Activated naive CD8-positive, alpha-beta T cell treated with anti-CD3 and anti-CD28 coated beads, Interleukin-2, amount 50 U/mL, for 24 hours (primary cell): ENCODE measurements around the gene ZNF618.

ENCODE experiments used
- ATAC-seq: fragments of 150-1000 bp; cut with Tn5 transposase; one replicate; pipeline ENCODE4 v1.10.0; 2021
- DNase-seq: peaks from one replicate; pipeline ENCODE4 v3.0.0; 2021
- H3K27ac Mint-ChIP-seq: one replicate; pipeline ENCODE4 v1.8.0; 2021; ENCODE audit warnings: mild to moderate bottlenecking, mixed read lengths
- H3K27me3 Mint-ChIP-seq: one replicate; pipeline ENCODE4 v1.8.0; 2021; ENCODE audit warnings: mixed read lengths
- H3K36me3 Mint-ChIP-seq: one replicate; pipeline ENCODE4 v1.8.0; 2021; ENCODE audit warnings: low read depth, mixed read lengths
- H3K4me1 Mint-ChIP-seq: one replicate; pipeline ENCODE4 v1.8.0; 2021; ENCODE audit warnings: mixed read lengths
- H3K4me3 Mint-ChIP-seq: one replicate; pipeline ENCODE4 v1.8.0; 2021; ENCODE audit warnings: mild to moderate bottlenecking, moderate library complexity, mixed read lengths
- H3K9me3 Mint-ChIP-seq: one replicate; pipeline ENCODE4 v1.8.0; 2021; ENCODE audit warnings: mixed read lengths

The ZNF618 gene

GRCh38 chr9:114016629-114017423 is 140.7 kb downstream of the ZNF618 start:
- Mint-ChIP-seq H3K4me1 (no peaks in the 10 kb centered on the region), H3K27me3 (no peaks in the 10 kb centered on the region), H3K4me3 (no peak overlapping the region), H3K27ac (no peak overlapping the region), H3K36me3 (no peaks in the 10 kb centered on the region), H3K9me3 (peaks cover 12% of the 10 kb centered on the region)
- ATAC-seq (no peak), DNase-seq (no peak)

DNA sequence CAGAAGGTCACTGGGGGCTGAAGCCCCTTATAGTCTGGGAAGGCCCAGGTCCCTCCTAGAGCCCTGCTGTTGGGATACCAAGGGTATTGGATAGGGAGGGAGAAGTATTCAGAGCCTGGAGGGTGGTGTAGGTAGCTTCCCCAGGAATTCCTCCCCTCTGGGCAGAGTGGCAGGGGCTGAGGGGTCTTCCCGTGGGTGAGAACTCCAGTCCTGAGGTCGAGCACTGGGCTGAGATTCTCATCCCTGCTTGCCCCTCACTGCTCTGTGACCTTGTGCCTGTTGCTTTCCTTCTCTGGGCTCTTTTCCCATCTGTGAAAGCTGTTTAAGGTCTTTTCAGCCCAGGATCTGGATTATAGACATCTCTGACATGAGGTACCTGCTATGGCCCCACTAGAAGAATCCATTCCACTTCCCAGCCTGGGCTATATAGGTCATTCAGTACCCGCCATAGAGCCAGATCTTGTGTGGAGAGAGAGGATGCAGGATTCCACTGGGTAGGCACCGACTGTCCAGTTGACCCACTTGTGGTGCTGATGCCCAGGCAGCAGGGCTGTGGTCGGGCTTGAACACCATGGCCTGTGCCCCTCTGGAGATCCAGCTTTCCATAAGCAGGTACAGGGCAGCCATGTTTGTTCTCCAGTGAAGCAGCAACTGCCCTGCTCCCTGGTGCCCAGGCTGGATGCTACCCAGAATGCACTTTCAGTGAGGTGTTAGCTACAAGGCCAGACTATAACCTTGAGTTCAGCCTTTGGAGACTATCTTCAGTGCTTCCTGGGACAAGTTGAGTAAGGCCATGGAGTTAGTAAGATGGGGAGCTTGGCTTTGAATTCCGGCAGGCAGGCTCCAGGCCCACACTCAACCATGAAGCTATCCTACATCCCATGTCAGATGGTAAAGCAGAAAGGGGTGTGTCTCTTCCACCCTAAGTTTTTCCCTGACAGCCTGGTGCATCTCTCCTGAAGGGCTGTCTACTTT is 141.9 kb downstream of the ZNF618 start:
- DNase-seq, result no peak
- Mint-ChIP-seq H3K9me3 (peaks cover 15% of the 10 kb centered on the region), H3K4me3 (no peak overlapping the region), H3K27ac (no peak overlapping the region), H3K36me3 (no peaks in the 10 kb centered on the region), H3K4me1 (no peaks in the 10 kb centered on the region), H3K27me3 (no peaks in the 10 kb centered on the region)
- no peak for ATAC-seq

DNA sequence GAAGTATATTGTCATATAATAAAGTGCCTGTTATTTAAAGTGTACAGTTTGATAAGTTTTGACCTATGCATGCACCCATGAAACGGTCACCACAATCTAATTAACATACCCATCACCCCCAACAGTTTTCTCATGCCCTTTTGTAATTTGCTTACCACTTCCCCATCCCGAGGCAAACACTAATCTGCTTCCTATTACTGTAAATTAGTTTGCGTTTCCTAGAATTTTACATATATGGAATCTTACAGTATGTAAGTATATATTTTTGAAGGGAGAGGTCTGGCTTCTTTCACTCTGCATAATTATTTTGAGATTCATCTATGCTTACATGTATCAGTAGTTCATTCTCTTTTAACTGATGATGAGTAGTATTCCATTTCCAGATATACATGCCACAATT is 145.5 kb downstream of the ZNF618 start:
- Mint-ChIP-seq H3K4me3 (no peak overlapping the region), H3K4me1 (no peaks in the 10 kb centered on the region), H3K27ac (no peak overlapping the region), H3K9me3 (peaks cover 20% of the 10 kb centered on the region), H3K27me3 (no peaks in the 10 kb centered on the region), H3K36me3 (peaks cover 7% of the 10 kb centered on the region)
- no peak for ATAC-seq
- DNase-seq, result no peak

DNA sequence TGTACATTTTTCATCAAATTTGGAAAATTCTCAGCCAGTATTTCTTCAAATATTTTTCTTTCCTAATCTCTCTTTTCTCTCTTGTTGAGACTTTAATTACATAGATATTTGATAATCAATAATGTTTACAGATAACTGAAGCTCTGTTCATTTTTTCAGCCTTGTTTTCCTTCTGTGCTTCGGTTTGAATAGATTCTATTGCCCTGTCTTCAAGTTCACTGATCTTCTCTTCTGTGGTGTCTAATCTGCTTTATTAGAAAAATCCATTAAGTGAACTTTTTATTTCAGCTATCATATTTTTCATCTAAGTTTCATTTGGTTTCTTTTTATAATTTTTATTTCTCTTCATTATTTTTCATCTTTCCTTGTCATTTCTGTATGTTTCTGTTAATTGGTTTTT is 147.9 kb downstream of the ZNF618 start:
- ATAC-seq (no peak), DNase-seq (no peak)
- Mint-ChIP-seq H3K27me3 (no peaks in the 10 kb centered on the region), H3K9me3 (peaks cover 20% of the 10 kb centered on the region), H3K36me3 (peaks cover 7% of the 10 kb centered on the region), H3K4me3 (no peak overlapping the region), H3K4me1 (no peaks in the 10 kb centered on the region), H3K27ac (no peak overlapping the region)

- no peak for ATAC-seq
- H3K36me3 Mint-ChIP-seq, result peaks cover 7% of the 10 kb centered on the region
- H3K27ac Mint-ChIP-seq, result no peak overlapping the region
- no peak for DNase-seq
- H3K9me3 Mint-ChIP-seq, result peaks cover 20% of the 10 kb centered on the region
- no peaks in the 10 kb centered on the region for H3K4me1 Mint-ChIP-seq
- no peak overlapping the region for H3K4me3 Mint-ChIP-seq
- no peaks in the 10 kb centered on the region for H3K27me3 Mint-ChIP-seq
Observed at GRCh38 chr9:114025196-114025753, 149.2 kb downstream of the ZNF618 start.

DNA sequence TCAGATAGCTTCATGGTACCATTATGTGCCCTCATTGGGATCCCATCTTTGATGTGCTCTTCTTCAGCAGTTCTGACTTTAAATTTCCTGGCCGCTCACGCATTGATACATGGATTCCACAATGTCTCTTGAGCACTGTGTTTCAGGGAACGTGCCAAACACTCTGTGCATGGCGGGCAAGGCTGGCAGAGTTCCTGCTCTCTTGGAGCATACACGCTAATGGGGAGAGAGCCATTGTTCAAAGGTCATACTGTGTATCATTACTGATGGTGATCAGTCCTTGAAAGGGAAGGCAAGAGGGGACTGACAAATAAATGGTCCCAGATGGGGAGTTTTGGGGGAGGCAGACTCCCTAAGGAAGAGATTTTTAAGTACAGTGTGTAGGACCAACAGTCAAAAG is 149.7 kb downstream of the ZNF618 start:
- H3K27me3 Mint-ChIP-seq, result no peaks in the 10 kb centered on the region
- H3K36me3 Mint-ChIP-seq, result peaks cover 7% of the 10 kb centered on the region
- ATAC-seq (no peak), DNase-seq (no peak)
- no peak overlapping the region for H3K4me3 Mint-ChIP-seq
- H3K4me1 Mint-ChIP-seq, result no peaks in the 10 kb centered on the region
- H3K9me3 Mint-ChIP-seq, result peaks cover 20% of the 10 kb centered on the region
- no peak overlapping the region for H3K27ac Mint-ChIP-seq

DNA sequence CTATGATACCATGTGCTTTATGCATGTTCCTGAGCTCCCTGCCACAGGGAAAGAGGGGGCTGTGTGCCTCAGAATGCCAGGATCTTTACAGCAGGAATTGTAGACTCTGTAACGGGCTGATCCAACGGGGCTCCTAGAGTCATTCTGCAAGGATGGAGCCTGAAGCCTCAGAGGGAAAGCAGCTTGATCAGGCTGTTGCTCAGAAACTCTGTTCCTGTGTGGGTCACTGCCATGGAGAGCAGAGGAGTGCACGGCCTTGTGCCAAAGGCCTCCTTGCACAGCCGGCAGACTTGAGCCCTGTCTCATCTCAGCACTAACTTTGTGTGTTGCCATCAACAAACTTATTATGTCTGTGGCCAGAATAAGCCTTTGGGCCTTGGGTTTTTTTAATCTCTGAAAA is 150.2 kb downstream of the ZNF618 start:
- Mint-ChIP-seq H3K36me3 (peaks cover 7% of the 10 kb centered on the region), H3K27ac (no peak overlapping the region), H3K27me3 (no peaks in the 10 kb centered on the region), H3K9me3 (peaks cover 20% of the 10 kb centered on the region), H3K4me1 (no peaks in the 10 kb centered on the region), H3K4me3 (no peak overlapping the region)
- no peak for ATAC-seq
- DNase-seq, result no peak

DNA sequence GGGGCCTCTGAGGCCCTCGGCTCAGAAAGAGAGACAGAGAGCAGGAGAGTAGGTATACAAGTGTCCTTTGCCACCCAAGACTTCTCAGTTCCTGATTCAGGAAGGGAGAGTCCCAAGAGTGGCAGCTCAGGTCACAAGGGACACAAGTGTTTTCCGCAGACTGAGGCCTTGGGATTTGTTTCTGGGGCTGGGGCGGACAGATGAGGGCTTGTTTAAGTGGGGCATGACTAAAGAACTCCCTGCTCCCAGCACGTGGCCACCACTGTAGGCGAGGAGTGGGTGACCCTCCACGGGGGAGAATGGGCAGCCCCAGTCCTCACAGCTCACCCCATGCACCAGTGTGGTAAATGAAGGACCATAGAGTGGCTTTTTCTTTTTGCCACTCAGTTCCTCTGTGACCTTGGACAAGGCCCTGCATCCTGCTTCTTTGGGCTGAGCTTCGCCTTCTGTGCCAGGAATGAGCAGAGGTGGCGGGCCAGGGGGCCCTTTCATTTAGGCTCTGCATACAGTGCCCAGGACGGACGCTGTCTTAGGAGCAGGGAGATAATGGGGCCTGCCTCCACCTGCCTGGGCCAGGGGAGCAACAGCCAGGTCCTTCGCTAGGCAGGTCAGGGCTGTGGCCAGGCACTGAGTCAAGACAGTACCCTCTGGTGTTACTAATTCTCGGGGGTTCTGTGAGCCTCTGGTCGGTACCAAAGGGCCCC is 151.2 kb downstream of the ZNF618 start:
- ATAC-seq, result no peak
- no peak for DNase-seq
- Mint-ChIP-seq H3K4me3 (no peak overlapping the region), H3K27me3 (no peaks in the 10 kb centered on the region), H3K36me3 (peaks cover 7% of the 10 kb centered on the region), H3K27ac (no peak overlapping the region), H3K9me3 (peaks cover 20% of the 10 kb centered on the region), H3K4me1 (no peaks in the 10 kb centered on the region)

GRCh38 chr9:114027863-114028465 is 151.9 kb downstream of the ZNF618 start:
- H3K36me3 Mint-ChIP-seq, result peaks cover 7% of the 10 kb centered on the region
- no peak overlapping the region for H3K27ac Mint-ChIP-seq
- no peak overlapping the region for H3K4me3 Mint-ChIP-seq
- no peaks in the 10 kb centered on the region for H3K4me1 Mint-ChIP-seq
- peaks cover 14% of the 10 kb centered on the region for H3K9me3 Mint-ChIP-seq
- ATAC-seq (no peak), DNase-seq (no peak)
- H3K27me3 Mint-ChIP-seq, result no peaks in the 10 kb centered on the region

DNA sequence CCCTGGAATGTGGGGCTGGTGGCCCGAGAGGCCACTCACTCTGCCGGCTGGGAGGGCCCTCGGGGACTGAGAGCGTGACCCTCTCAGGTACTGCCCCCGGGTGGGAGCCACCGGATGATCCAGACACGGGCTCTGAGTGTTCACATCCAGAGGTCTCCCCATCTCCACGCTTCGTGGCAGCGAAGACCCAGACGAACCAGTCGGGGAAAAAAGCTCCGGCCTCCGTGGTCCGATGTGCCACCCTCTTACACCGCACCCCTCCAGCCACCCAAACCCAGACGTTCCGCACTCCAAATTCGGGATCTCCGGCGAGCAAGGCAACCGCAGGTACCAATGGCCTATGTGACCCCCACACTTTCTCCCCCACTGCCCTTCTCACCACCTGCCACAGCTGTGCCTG is 152.5 kb downstream of the ZNF618 start:
- Mint-ChIP-seq H3K9me3 (peaks cover 9% of the 10 kb centered on the region), H3K4me3 (no peak overlapping the region)

DNA sequence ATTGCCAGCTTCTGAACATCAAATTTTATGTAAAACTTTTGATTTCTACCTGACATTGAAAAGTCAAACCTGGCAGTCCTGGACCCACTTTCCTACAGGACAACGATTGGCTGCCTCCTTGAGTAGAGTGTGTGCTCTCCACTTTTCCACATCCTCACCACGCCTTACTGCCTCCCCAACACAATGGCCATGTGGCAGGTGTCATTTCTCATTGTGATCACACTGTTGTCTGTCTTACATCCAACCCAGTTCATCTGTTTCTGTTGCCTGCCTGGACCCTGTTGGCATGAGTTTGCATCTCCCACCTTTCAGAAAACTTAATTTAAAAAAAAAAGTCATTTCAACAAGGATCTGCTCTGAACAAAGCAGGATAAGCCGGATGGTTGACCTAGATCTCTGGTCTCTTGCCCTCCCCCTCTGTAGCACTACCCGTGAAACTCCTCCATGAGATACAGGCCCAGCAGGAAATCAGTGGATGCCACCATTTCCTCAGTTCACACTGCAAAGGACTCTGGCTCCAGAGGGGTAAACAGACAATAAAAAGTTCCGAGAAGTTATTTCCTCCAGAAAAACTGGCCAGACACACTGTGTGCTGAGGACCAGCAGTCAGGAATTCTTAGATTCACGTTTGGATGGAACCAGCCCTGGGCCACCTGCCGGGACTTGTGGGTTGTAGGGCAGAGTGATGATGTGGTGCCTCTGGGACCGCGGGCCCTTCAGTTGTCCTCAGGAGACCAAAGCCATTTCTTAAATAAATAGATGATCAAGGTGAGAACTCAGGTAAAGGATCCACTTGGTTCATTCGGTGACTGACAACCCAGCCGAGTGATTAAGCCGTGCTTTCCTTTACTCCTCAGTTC is 153.4 kb downstream of the ZNF618 start:
- Mint-ChIP-seq H3K4me3 (no peak overlapping the region), H3K36me3 (no peaks in the 10 kb centered on the region), H3K27me3 (no peaks in the 10 kb centered on the region), H3K27ac (no peak overlapping the region), H3K4me1 (no peaks in the 10 kb centered on the region), H3K9me3 (no peaks in the 10 kb centered on the region)
- DNase-seq (no peak), ATAC-seq (no peak)

More for the DNA sequence above, 152.5 kb downstream of the ZNF618 start:
- Mint-ChIP-seq H3K27me3 (no peaks in the 10 kb centered on the region), H3K36me3 (peaks cover 7% of the 10 kb centered on the region), H3K27ac (no peak overlapping the region), H3K4me1 (no peaks in the 10 kb centered on the region)
- DNase-seq (no peak), ATAC-seq (no peak)

GRCh38 chr9:114030364-114030763 is 154.3 kb downstream of the ZNF618 start:
- H3K36me3 Mint-ChIP-seq, result no peaks in the 10 kb centered on the region
- DNase-seq, result no peak
- no peaks in the 10 kb centered on the region for H3K4me1 Mint-ChIP-seq
- no peak overlapping the region for H3K4me3 Mint-ChIP-seq
- H3K9me3 Mint-ChIP-seq, result no peaks in the 10 kb centered on the region
- no peak for ATAC-seq
- H3K27me3 Mint-ChIP-seq, result no peaks in the 10 kb centered on the region
- H3K27ac Mint-ChIP-seq, result no peak overlapping the region

GRCh38 chr9:114031037-114031630 is 155.0 kb downstream of the ZNF618 start:
- no peak overlapping the region for H3K4me3 Mint-ChIP-seq
- no peak for ATAC-seq
- DNase-seq, result no peak
- H3K4me1 Mint-ChIP-seq, result no peaks in the 10 kb centered on the region
- no peaks in the 10 kb centered on the region for H3K9me3 Mint-ChIP-seq
- no peak overlapping the region for H3K27ac Mint-ChIP-seq
- H3K36me3 Mint-ChIP-seq, result no peaks in the 10 kb centered on the region
- H3K27me3 Mint-ChIP-seq, result no peaks in the 10 kb centered on the region
